ENCODE measurements around the gene GRM5.

The GRM5 gene

DNA sequence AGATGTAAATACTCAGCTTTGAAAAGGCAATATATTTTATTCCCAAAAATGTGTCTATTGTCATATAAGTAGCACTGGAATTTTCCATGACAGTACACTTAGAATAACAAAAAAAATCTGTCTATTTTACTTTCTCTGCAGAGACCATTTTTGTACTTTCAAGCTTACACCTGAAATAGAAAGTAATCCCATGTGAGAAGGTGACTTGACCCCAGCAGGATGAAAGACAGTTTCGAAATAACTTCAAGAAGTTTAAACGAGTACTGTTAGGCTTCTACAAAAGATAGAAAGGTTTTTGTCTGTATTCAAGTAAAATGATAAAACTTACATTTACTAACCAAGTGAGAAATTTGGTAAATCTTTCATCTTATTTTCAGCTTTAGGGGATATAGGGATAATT, 468.4 kb downstream of the GRM5 start:
- TF ChIP-seq, protein P1, sequence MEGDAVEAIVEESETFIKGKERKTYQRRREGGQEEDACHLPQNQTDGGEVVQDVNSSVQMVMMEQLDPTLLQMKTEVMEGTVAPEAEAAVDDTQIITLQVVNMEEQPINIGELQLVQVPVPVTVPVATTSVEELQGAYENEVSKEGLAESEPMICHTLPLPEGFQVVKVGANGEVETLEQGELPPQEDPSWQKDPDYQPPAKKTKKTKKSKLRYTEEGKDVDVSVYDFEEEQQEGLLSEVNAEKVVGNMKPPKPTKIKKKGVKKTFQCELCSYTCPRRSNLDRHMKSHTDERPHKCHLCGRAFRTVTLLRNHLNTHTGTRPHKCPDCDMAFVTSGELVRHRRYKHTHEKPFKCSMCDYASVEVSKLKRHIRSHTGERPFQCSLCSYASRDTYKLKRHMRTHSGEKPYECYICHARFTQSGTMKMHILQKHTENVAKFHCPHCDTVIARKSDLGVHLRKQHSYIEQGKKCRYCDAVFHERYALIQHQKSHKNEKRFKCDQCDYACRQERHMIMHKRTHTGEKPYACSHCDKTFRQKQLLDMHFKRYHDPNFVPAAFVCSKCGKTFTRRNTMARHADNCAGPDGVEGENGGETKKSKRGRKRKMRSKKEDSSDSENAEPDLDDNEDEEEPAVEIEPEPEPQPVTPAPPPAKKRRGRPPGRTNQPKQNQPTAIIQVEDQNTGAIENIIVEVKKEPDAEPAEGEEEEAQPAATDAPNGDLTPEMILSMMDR (IDR thresholded peaks at IDR 0.05), result no peak

DNA sequence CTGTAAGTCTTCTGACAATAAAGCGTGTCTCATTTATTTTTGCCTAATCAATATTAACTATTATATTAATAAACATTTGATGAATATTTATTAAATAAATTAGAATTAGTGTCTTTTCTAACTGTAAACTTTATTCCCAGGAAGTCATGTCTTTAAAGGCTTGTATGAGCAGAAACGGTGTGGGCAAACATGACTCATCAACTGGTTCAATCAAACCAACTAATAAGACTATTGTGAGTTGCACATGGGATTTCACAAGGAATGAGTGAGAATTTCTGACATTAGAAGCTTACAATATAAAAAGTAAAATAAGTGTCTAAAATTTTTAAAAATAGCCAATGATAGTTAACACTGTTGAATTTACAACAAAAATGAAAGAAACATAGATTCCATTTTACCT, 469.0 kb downstream of the GRM5 start:
- TF ChIP-seq, protein P1 (IDR thresholded peaks at IDR 0.05), result no peak

More for the DNA sequence above, 468.4 kb downstream of the GRM5 start:
- Histone ChIP-seq H2AFZ (no peak overlapping the region), H3K4me1 (no peaks in the 10 kb centered on the region), H3K4me3 (ENCODE audit: low read depth, low read length) (no peak overlapping the region), H3K36me3 (ENCODE audit: control insufficient read depth, insufficient read depth, low read length) (no peaks in the 10 kb centered on the region), H3K27ac (no peak overlapping the region), H3K4me2 (ENCODE audit: low read length) (no peak overlapping the region), H3K27me3 (ENCODE audit: control insufficient read depth, insufficient read depth, low read length) (no peaks in the 10 kb centered on the region), H3K9ac (no peak overlapping the region), H3K79me2 (no peaks in the 10 kb centered on the region), H3K9me3 (ENCODE audit: control insufficient read depth, low read length) (no peaks in the 10 kb centered on the region)

DNA sequence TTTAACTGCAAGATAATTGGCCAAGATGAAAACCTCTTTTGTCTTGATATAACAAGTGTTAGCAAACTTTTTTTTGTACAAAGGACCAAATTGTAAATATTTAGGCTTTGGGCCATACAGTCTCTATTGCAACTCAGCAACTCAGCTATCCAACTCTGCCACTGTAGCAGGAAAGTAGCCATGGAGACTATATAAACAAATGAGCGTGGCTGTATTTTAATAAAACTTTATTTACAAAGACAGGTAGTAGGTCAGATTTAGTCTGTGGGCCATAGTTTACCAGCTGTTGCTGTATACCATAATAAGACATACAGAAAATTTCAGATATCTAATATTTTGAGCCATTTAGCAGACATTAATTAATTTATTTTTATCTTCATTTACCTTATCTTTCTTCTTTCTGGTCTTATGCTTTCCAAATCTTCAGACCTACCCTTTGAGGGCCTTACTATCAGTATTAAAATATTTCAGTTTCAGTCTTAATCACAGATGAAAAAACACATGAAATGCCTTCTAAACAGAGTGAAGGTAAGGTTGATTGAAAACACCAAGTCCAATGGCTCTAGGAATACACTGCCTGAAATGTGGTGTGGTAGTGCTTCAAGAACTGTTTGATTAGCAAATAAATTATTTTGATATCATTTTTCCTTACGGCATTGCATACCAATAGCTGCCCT, 471.4 kb downstream of the GRM5 start:
- Histone ChIP-seq H3K27ac (no peak overlapping the region), H3K9ac (no peak overlapping the region), H3K4me1 (no peaks in the 10 kb centered on the region), H3K9me3 (ENCODE audit: control insufficient read depth, low read length) (no peaks in the 10 kb centered on the region), H3K79me2 (no peaks in the 10 kb centered on the region), H3K36me3 (ENCODE audit: control insufficient read depth, insufficient read depth, low read length) (no peaks in the 10 kb centered on the region), H2AFZ (no peak overlapping the region), H3K4me2 (ENCODE audit: low read length) (no peak overlapping the region), H3K4me3 (ENCODE audit: low read depth, low read length) (no peak overlapping the region), H3K27me3 (ENCODE audit: control insufficient read depth, insufficient read depth, low read length) (no peaks in the 10 kb centered on the region)
- TF ChIP-seq, protein P1 (IDR thresholded peaks at IDR 0.05), result no peak

More for the DNA sequence above, 469.0 kb downstream of the GRM5 start:
- Histone ChIP-seq H3K4me1 (no peaks in the 10 kb centered on the region), H3K4me3 (ENCODE audit: low read depth, low read length) (no peak overlapping the region), H3K27ac (no peak overlapping the region), H3K27me3 (ENCODE audit: control insufficient read depth, insufficient read depth, low read length) (no peaks in the 10 kb centered on the region), H3K9me3 (ENCODE audit: control insufficient read depth, low read length) (no peaks in the 10 kb centered on the region), H2AFZ (no peak overlapping the region), H3K36me3 (ENCODE audit: control insufficient read depth, insufficient read depth, low read length) (no peaks in the 10 kb centered on the region), H3K9ac (no peak overlapping the region), H3K4me2 (ENCODE audit: low read length) (no peak overlapping the region), H3K79me2 (no peaks in the 10 kb centered on the region)

DNA sequence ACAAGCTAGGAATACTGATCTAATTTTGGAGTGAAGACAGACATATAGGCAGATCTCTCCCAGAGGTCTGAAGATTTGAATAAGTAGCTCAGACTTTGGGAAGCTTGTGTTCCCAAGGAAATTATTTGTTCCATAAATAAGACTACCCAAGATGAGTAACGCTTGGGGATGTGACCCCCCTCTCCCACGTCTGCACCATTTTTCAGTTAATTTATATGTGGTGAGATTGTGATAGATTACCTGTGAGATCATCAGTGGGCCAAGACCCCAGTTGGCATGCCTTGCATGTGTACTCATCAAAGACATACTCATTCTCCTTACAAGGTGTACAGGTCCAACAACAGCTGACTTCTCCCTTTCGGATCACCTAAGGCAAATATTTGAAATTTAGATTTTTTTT, 475.4 kb downstream of the GRM5 start:
- H3K27ac ChIP-seq, result no peak overlapping the region
- no peak overlapping the region for H3K4me2 ChIP-seq (ENCODE audit: low read length)
- H3K9ac ChIP-seq, result no peak overlapping the region
- no peaks in the 10 kb centered on the region for H3K27me3 ChIP-seq (ENCODE audit: control insufficient read depth, insufficient read depth, low read length)
- H2AFZ ChIP-seq, result no peak overlapping the region
- H3K79me2 ChIP-seq, result no peaks in the 10 kb centered on the region
- no peaks in the 10 kb centered on the region for H3K4me1 ChIP-seq
- TF ChIP-seq, protein P1 (IDR thresholded peaks at IDR 0.05), result no peak
- no peaks in the 10 kb centered on the region for H3K36me3 ChIP-seq (ENCODE audit: control insufficient read depth, insufficient read depth, low read length)
- no peak overlapping the region for H3K4me3 ChIP-seq (ENCODE audit: low read depth, low read length)
- H3K9me3 ChIP-seq (ENCODE audit: control insufficient read depth, low read length), result no peaks in the 10 kb centered on the region

DNA sequence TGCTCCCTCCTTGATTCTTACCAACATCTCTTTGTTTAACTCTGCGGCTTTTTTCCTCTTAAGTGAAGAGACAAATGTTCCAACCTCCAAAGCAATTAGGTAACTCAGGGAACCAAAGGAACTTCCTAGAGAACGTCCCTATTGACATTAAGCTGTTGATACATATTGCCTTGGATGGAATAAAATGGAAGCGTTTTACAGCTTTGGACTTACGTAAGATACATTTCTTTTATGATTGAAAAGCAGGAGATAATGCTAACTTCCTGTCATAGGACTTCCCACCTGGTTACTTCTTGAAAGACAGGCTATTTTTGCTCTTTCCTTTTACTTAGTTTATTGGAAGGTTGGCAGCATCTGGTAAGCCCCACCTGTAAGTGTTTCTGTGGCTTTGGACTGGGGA, 482.5 kb downstream of the GRM5 start:
- Histone ChIP-seq H3K4me1 (no peaks in the 10 kb centered on the region), H3K4me3 (ENCODE audit: low read depth, low read length) (no peak overlapping the region), H3K27ac (no peak overlapping the region), H3K79me2 (no peaks in the 10 kb centered on the region), H3K27me3 (ENCODE audit: control insufficient read depth, insufficient read depth, low read length) (no peaks in the 10 kb centered on the region), H3K36me3 (ENCODE audit: control insufficient read depth, insufficient read depth, low read length) (no peaks in the 10 kb centered on the region), H2AFZ (no peak overlapping the region), H3K4me2 (ENCODE audit: low read length) (no peak overlapping the region), H3K9ac (no peak overlapping the region), H3K9me3 (ENCODE audit: control insufficient read depth, low read length) (no peaks in the 10 kb centered on the region)
- TF ChIP-seq, protein P1 (IDR thresholded peaks at IDR 0.05), result no peak

Measured in parathyroid adenoma (tissue), 2 donors.